Mucosa of descending colon (tissue), 3 donors: Measurements from ENCODE around the gene RPL29. TPM values are rescaled to one million over a fixed set of nuclear protein-coding genes. Genes with fewer than 3 reads are reported as not detected.
A peak's percentile ranks its signal among the peaks of the same experiment; 100 is the strongest.

ENCODE experiments used
- ATAC-seq: fragments of 200-7000 bp; cut with Tn5 transposase; one replicate; pipeline ENCODE4 v1.9.1; 2020; ENCODE audit warnings: mild to moderate bottlenecking, moderate library complexity
- DNase-seq, 3 donors: peaks; one replicate each; pipeline ENCODE4 v3.0.0-alpha.2; 2020
- H3K36me3 ChIP-seq: fragments of 200-600 bp; one replicate; pipeline ENCODE4 v1.8.0; 2021; ENCODE audit warnings: low read depth, mild to moderate bottlenecking
- H3K4me1 ChIP-seq: fragments of 200-600 bp; one replicate; pipeline ENCODE4 v1.8.0; 2021; ENCODE audit warnings: low read depth, mild to moderate bottlenecking
- H3K4me3 ChIP-seq: fragments of 200-600 bp; one replicate; pipeline ENCODE4 v1.8.0; 2021; ENCODE audit warnings: mild to moderate bottlenecking
- H3K9me3 ChIP-seq: fragments of 200-600 bp; one replicate; pipeline ENCODE4 v1.8.0; 2021; ENCODE audit warnings: mild to moderate bottlenecking
- CTCF ChIP-seq: fragments of 200-600 bp; IDR thresholded peaks from one replicate; pipeline ENCODE4 v1.8.0; 2022; ENCODE audit warnings: antibody characterized with exemption, mild to moderate bottlenecking
- intact Hi-C, 2 donors: fragments of 100-400 bp; cut with DNase I in 1 of 2; cut with micrococcal nuclease in 1 of 2; formaldehyde crosslinking; loops; one replicate each; pipeline versions ENCODE4 v1.11.0 to v1.11.1; 2022; cut with DNase I, micrococcal nuclease
- total RNA-seq, 3 donors: library from RNA; stranded (reverse); fragmentation: NEBNext Ultra II Directional in 2 of 3; extraction: Animal tissue kit (Norgen Biotek cat#: 25700) in 2 of 3; gene quantifications; one replicate each; pipeline versions ENCODE4 v1.2.1 to v1.2.4, GENCODE V29; 2021 to 2023
- donor health status: DM: no; HTN: no; CAD: no; lungs with moderate emphysema.
- donor health status: DM: no; HTN: no; CAD: no.
- donor health status: DM: no; HTN: yes; CAD: no.

Gene RPL29
- total RNA-seq, 3 donors from 2014 or later = 782 to 973 (median 946) TPM

GRCh38 chr3:51983578-51984268, 12.0 kb downstream of the RPL29 start:
- peaks cover 39% of the 10 kb centered on the region for H3K4me1 ChIP-seq
- no peaks in the 10 kb centered on the region for H3K36me3 ChIP-seq
- intact Hi-C loops = no loop called here
- no peaks in the 10 kb centered on the region for H3K9me3 ChIP-seq
- H3K4me3 ChIP-seq = peak overlapping the region; percentile 16
- peak in 1 of 3 donors; percentile 52 for DNase-seq
- no peak for ATAC-seq
- TF ChIP-seq CTCF = no peak

- DNase-seq (peak; percentile 90 to 96 (median 94)), ATAC-seq (peak; percentile 84)
- Histone ChIP-seq H3K4me1 (peaks cover 39% of the 10 kb centered on the region), H3K4me3 (peak within 1 kb of the TSS; percentile 16), H3K9me3 (no peaks in the 10 kb centered on the region), H3K36me3 (no peaks in the 10 kb centered on the region)
- intact Hi-C loops = no loop called here
- no peak for TF ChIP-seq CTCF
Measured at GRCh38 chr3:51982838-51983577, 12.7 kb downstream of the RPL29 start, which contains the start of gene ACY1. Gene ACY1 (plus strand): TSS chr3:51983535. CDS start chr3:51984065, 530 bp downstream.

GRCh38 chr3:51982352-51982837, 13.3 kb downstream of the RPL29 start:
- Histone ChIP-seq H3K9me3 (no peaks in the 10 kb centered on the region), H3K4me1 (peaks cover 39% of the 10 kb centered on the region), H3K36me3 (no peaks in the 10 kb centered on the region), H3K4me3 (peak overlapping the region; percentile 16)
- peak; percentile 53 for TF ChIP-seq CTCF
- DNase-seq = peak; percentile 72 to 85 (median 83)
- intact Hi-C loops = no loop called here
- peak; percentile 77 for ATAC-seq

GRCh38 chr3:51980253-51980652, 15.4 kb downstream of the RPL29 start:
- TF ChIP-seq CTCF = no peak

GRCh38 chr3:51978143-51978502, 17.6 kb downstream of the RPL29 start:
- DNase-seq = no peak
- peaks cover 24% of the 10 kb centered on the region for H3K4me1 ChIP-seq
- no peaks in the 10 kb centered on the region for H3K36me3 ChIP-seq
- no peak for ATAC-seq
- H3K4me3 ChIP-seq = no peak overlapping the region
- H3K9me3 ChIP-seq = no peaks in the 10 kb centered on the region
- intact Hi-C loops = no loop called here
- no peak for TF ChIP-seq CTCF

More at GRCh38 chr3:51980253-51980652, 15.4 kb downstream of the RPL29 start:
- H3K4me1 ChIP-seq = peaks cover 38% of the 10 kb centered on the region
- DNase-seq (no peak), ATAC-seq (no peak)
- intact Hi-C loops = no loop called here
- no peaks in the 10 kb centered on the region for H3K9me3 ChIP-seq
- H3K36me3 ChIP-seq = no peaks in the 10 kb centered on the region
- no peak overlapping the region for H3K4me3 ChIP-seq
